GM18508 (cell line): ENCODE data around the gene MARCHF4.
A peak's percentile ranks its signal among the peaks of the same experiment; 100 is the strongest.
"Not testable (repeated sequence)": the region's sequence is repeated elsewhere in the genome, so short reads cannot be mapped to it uniquely, and the experiment has no call there.

Experiments
- ATAC-seq: cut with Tn5 transposase; IDR thresholded peaks from one replicate; pipeline ENCODE4 v1.9.1; 2021; ENCODE audit warnings: moderate number of reproducible peaks; ENCODE audit not compliant: insufficient read depth, unreplicated experiment

The MARCHF4 gene

GRCh38 chr2:216392945-216393840 lies 20.9 kb upstream of the MARCHF4 start:
- no peak for ATAC-seq

- ATAC-seq = no peak
These were observed 19.8 kb upstream of the MARCHF4 start for GRCh38 chr2:216392018-216392562.

GRCh38 chr2:216391401-216391800 lies 19.1 kb upstream of the MARCHF4 start:
- no peak for ATAC-seq

- no peak for ATAC-seq
These were observed 17.3 kb upstream of the MARCHF4 start for GRCh38 chr2:216389570-216389969.

DNA sequence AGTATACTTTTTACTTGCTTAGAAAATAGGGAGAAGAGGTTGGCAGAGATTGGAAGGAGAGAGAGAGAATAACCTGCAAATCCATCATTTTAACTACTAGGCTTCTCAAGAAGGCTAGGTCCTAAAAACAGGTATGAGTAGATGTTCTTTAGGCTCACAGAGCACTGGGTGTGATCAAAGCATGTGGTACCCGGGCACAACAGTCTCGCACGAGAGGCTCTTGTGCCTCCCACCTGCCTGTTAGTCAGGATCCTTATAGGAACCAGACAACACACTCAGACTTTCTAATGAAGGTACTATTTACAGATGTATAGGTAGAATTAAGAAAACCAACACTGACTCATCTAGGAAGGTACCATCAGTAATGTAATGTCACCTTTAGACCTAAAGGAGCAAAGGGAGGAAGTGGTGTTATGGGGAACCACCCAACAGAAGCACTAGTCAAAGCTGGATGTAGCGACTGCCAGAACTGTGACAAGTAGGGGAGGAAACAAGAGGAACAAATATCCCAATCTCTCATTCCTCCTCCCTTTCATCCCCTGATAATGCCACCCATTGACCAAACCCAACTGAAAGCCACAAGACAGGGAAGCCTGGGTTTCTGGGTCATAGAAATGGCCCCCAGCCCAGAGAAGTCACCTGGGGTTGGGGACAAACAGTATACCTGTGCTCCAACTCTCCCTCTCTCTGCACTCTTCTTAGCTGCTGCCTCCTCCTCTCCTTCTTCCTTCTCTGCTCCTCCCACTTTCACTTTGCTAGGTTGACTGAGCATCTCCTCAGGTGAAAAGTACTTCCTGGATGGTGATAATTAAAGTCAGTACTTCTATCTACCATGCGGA lies 16.0 kb upstream of the MARCHF4 start:
- peak; percentile 88 for ATAC-seq

GRCh38 chr2:216387262-216387661 lies 15.0 kb upstream of the MARCHF4 start:
- no peak for ATAC-seq

- no peak for ATAC-seq
These were observed 13.2 kb upstream of the MARCHF4 start for GRCh38 chr2:216385478-216385877.

DNA sequence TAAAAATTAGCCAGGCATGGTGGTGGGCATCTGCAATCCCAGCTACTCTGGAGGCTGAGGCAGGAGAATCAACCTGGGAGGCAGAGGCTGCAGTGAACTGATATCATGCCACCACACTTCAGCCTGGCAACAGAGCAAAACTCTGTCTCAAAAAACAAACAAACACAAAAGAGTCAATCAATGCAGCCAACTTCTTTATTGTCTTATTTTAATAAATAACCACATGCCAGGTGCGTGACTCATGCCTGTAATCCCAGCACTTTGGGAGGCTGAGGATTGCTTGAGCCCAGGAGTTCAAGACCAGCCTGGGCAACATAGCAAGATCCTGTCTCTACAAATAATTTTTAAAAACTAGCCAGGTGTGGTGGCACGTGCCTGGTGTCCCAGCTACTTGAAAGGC lies 12.1 kb upstream of the MARCHF4 start:
- ATAC-seq = not testable (repeated sequence)

GRCh38 chr2:216379977-216380376 lies 7.7 kb upstream of the MARCHF4 start:
- ATAC-seq = no peak

DNA sequence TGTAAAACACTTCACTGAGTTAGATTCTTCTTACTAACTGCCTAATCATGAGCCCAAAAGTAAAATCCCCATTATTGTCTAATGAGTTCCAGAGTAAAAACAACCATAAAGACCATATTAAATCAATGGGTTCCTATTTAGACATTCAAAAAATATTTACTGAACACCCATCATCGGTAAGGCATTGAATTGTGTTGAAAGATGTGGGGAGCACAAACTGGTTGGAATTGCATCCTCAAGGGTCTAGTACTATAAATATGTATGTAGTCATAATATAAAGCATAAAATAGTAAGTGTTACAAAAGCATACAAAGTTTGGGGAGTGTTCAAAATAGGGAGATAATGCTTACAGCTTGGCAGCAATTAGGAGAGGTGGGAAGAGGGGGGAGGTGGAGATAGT lies 3.0 kb upstream of the MARCHF4 start:
- no peak for ATAC-seq

- no peak for ATAC-seq
These were observed 1.6 kb upstream of the MARCHF4 start for GRCh38 chr2:216373896-216374295.

DNA sequence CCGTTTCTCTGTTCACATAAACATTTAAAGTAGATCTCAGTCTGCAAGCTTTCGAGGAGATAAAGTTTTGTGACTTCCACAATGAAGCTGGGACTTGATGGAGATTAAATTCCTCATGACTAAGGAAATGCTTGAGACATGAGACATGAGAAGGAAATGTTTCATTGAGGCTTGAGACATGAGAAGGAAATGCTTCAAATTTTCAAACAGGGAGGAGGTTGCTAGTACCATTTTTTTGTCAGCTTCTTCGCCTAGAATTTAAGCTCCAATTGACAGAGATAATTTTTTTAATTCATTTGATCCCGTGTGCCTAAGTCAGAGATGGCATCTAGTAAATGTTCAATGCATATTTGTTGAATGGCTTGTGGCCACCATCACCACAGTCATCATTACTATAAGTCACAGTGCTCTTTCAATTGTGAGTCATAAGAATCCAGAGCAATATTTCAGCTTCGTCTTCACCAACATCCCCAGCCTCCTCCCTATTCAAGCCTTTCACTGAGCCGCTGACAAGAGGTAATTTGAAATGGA lies 543 bp upstream of the MARCHF4 start:
- ATAC-seq = no peak

DNA sequence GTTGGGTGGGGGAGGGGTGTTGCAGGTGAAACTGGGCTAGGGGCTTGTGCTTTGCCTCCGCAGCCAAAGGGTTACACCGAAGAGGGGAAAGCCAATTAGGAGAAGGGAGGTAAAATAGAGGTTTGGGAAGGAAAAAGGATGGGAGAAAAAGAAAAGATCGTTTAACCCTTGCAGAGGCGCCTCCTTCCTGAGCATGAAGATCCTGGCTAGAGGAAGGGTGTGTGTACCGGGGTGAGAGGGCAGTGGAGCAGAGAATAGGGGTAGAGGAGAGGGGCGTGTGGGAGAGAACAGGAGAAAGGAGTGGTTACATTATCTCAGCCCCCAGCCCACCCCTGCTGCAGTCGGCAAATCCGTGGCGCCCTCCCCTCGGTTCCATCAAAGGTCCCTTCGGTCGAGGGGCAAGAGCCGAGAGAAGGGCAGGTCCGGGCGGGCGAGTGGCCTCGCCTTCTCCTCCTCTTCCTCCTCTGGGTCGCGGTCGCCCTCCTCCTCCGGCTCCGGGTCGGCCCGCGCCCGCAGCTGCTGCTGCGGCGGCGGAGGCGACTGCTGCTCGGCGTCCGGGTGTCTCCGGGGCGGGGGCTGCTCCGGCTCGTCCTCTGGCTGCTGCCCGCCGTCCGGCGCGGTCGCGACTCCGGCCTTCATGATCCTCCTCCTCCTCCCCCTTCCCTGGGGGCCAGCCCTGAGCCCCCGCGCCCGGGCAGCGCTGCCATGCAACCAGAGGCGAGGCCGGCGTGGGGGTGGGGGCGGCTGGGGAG lies 1.1 kb downstream of the MARCHF4 start:
- no peak for ATAC-seq

- ATAC-seq = no peak
These were observed 2.5 kb downstream of the MARCHF4 start for GRCh38 chr2:216369821-216370220.

DNA sequence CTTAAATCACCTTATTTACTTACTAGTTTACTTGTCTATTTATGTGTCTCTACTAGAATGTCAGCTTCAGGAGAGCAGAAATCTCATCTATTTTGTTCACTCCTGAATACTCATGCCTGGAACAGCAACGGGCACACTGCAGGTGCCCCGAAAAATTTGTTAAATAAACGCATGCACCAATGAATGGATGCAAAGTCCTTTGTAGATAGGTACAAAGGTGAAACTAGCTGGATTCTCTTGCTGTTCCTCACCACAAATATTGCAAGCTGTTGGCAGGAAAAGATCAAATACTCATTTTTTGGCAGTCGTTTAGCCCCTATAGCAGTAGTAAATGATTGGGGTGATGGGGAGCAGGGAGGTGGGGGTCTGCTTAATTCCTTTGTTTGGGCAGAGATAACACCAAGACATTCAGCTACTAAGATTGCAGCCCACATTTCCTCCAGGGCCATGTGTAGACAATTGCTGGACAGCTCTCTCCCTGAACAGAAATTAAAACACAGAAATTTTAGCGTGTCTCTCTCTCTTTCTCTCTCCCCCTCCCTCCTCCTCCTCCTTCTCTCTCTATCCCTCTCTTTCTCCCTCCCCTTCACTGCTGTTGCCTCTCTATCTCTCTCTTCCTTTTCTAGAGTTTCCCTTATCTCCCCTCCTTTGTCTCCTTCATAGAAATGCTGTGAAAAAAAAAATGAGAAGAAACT lies 5.4 kb downstream of the MARCHF4 start:
- ATAC-seq = no peak

DNA sequence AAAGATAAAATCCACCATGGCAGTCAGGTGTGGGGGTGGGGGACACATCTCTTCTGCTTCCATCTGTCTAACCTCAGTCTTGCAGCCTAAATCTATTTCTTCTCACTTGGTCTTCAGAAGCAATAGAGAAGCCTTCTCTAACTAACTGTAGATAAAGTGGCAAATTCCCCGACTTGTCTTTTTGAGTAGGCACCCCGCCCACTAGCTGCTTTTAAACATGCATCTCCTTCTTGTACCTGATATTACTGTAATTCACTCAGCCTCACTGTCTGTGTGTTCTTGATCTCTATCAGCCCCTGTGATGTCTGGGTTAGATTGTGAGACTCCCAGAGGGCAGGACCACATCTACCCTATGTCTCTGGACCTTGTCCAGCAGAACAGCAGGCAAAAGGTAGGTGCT lies 6.8 kb downstream of the MARCHF4 start:
- ATAC-seq = no peak

GRCh38 chr2:216363221-216363620 lies 9.1 kb downstream of the MARCHF4 start:
- no peak for ATAC-seq

DNA sequence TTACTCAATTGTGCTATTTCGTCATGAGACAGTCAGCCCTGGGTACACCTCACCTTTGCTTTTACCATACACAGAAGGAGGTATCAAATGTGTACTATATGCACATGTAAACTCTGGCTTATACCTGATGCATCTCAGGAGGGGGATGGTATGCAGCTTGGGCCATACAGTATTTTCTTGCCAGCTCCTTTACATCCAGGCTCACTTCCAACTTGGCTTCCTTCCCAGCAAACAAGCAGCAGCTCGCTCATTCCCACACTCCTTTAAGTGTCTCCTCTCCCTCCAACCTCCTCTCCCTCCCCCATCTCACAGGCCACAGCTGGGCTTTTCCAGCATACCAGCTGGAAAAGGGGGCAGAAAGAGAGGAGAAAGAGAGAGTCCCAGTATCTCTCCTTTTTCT lies 9.6 kb downstream of the MARCHF4 start:
- no peak for ATAC-seq

DNA sequence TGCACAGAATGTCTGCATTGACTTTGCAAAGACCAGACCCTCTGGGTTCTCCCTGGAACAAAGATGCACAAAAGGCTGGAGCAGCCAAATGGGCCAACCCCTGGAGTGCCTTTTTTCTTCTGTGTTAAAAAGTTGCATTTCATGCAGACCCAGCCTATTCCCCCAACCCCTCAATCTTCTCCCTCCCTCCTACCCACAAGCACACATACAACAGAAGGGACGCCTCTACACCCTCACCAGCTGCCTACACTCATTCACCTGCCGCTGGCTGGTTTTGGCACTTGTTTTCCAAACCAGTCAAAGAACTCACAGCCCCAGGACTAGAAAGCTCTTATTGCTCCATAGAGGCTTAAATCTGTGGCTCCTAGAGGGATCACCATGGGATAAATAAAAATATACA lies 16.6 kb downstream of the MARCHF4 start:
- ATAC-seq = no peak

GRCh38 chr2:216354306-216354705 lies 18.0 kb downstream of the MARCHF4 start:
- ATAC-seq = no peak
